Prostate gland (tissue), 1 donor: ENCODE measurements around the gene MGME1.

Experiments
- POLR2A ChIP-seq: fragments of 450-650 bp; IDR thresholded peaks from one replicate; pipeline ENCODE4 v1.6.1; 2016; ENCODE audit warnings: antibody characterized with exemption, mild to moderate bottlenecking
- POLR2AphosphoS5 ChIP-seq: sonication (generic); formaldehyde crosslinking; IDR thresholded peaks from one replicate; pipeline ENCODE4 v1.6.1; 2017; ENCODE audit warnings: antibody characterized with exemption

GRCh38 chr20:17947474-17947815, 21.4 kb upstream of the MGME1 start:
- TF ChIP-seq POLR2AphosphoS5 (no peak), POLR2A (no peak)
